GM18498 (cell line): ENCODE results near the gene AATK.

Experiments
- ATAC-seq: cut with Tn5 transposase; IDR thresholded peaks from one replicate; pipeline ENCODE4 v1.9.1; 2021; ENCODE audit warnings: mild to moderate bottlenecking, moderate library complexity; ENCODE audit not compliant: unreplicated experiment

AATK gene

GRCh38 chr17:81131486-81132196 lies 34.4 kb downstream of the AATK start:
- ATAC-seq = no peak

DNA sequence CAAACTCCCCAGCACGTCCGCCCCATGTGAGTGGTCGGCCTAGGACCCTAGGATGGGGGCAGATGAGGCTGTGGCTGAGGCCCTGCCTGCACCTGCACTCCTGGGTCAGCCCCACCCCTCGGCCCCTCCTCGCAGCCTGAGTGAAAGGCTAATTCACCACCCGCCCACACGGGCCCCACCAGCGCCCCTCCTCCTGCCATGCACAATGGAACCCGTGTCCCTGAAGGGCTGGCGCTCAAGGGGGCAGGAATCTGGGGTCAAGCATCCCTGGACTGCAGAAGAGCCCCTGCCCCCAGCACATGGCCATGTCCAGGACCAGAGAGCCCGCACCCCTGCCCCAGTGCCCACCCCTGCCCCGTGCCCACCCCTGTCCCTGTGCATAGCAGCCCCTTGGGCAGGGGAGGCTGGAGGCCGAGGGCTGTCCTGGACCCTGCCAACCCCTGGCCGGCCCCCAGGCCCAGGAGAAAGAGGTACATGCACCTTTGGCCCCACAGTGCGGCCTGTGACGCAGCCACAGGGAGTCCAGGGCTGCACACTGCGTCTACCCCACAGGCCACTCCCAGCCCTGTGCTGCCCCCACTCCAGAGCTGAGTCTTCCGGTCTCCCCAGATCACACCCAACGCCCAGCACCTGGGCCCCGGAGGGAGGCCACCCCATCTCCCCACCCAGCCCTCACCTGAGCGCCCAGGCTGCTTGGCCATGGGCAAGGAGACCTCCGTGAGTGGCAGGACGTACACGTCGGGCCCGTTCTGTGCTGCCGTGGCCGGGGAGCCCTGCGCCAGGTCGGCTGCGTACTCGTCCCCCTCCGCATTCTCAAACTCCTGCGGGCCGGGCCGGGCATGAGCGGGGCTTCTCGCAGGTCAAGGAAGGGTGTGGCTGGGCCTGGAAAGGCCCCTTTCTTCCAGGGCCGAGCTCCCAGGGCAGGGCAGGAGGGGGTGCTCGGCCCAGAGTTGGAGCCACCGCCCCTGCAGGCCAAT lies 35.3 kb downstream of the AATK start:
- no peak for ATAC-seq

DNA sequence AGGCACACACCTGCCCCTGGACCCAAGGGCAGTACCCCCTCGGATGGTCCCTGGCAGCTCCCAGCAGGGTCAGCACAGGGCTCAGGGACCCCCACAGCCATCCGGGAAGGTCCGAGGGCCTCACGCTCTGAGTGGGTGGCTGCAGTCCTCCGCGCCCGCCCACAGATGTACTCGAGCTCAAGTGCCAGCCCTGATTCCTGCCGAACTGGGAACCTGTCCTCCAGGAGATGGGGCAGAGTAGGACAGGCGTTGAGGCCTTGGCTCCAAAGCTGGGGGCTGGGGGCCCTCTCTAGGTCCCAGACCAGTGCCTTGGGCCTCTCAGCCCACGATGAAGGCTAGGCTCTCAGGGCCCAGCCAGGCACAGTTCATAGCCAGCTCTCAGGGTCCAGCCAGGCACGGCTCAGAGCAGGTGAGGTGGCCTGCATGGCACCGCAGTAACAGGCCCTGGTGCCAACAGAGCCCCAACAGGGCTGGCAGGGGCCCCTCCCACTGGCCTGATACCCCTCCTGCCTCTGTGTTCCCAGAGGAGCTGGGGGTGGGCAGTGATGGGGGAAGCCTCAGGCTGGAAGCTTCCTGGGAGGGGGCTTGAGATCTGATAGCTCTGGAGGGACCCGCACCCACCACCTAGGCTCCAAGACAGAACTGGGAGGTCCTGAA lies 36.2 kb downstream of the AATK start:
- no peak for ATAC-seq

DNA sequence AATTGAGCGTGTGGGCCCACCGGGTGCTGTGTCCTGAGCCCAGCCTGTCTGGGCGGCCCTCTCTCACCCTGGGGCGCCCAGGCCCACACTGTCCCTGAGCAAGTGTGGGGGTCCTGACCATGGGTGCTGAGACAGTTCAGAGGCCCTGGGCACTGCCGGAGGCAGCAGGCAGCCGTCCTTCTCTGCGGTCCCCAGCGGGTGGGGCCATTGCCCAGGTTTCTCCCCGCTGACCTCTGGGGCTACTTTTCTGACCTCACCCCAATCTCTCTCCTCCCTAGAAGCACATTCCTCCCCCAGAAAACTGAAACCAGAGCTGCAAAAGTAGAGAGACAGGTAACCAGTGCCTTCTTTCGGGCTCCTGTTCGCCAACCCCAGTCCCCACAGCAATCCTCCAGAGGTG lies 36.7 kb downstream of the AATK start:
- ATAC-seq = no peak

- no peak for ATAC-seq
Measured at GRCh38 chr17:81128774-81129173, 37.2 kb downstream of the AATK start.

DNA sequence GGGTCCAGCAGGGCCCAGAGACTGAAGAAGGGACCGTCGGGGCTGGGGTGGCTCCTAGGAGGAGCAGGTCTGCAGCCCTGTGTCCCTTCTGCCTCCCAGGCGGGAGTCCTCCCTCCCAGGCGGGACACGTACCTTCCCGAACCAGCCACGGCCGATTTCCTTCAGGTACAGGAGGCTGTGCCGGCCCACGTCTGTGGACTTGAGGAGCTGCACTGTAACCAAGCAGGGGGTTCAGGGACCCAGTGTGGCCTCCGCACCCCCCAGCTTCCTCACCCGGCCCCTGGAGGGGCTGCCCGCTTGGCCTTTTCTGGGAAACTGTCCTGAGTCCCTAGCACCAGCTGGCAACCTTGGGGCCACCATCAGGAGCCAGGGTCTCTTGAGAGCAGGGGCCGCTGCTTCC lies 37.7 kb downstream of the AATK start:
- ATAC-seq = no peak

DNA sequence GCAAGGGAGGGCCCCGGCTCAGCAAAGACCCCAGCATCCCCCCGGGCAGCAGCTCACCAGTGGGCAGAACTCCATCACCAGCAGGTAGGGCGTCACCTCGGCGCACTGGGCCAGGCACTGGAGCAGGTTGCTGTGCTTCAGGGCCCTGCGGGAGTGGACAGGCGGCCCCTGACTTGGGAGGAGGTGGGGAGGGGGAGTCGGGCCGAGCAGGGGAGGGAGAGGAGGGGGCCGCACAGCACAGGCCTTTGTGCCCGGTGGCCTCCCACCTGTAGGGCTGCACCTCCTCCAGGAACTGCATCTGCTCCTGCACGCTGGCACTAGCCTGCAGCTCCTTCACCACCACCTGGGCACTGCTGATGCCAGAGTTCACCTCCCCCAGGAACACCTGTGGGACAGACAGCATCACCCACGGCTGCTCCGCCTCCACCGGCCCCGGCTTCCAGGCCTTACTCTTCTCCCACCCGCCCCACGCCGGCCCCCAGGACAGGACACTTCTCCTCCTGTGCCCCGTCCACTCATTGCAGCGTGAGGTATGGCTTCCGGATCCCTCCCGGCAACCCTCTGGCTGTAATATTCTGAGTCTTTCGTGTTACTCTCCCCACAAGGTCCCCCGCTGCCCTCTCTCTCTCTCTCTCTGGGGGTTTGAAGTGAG lies 38.4 kb downstream of the AATK start:
- ATAC-seq = no peak

GRCh38 chr17:81127133-81127455 lies 38.9 kb downstream of the AATK start:
- no peak for ATAC-seq

DNA sequence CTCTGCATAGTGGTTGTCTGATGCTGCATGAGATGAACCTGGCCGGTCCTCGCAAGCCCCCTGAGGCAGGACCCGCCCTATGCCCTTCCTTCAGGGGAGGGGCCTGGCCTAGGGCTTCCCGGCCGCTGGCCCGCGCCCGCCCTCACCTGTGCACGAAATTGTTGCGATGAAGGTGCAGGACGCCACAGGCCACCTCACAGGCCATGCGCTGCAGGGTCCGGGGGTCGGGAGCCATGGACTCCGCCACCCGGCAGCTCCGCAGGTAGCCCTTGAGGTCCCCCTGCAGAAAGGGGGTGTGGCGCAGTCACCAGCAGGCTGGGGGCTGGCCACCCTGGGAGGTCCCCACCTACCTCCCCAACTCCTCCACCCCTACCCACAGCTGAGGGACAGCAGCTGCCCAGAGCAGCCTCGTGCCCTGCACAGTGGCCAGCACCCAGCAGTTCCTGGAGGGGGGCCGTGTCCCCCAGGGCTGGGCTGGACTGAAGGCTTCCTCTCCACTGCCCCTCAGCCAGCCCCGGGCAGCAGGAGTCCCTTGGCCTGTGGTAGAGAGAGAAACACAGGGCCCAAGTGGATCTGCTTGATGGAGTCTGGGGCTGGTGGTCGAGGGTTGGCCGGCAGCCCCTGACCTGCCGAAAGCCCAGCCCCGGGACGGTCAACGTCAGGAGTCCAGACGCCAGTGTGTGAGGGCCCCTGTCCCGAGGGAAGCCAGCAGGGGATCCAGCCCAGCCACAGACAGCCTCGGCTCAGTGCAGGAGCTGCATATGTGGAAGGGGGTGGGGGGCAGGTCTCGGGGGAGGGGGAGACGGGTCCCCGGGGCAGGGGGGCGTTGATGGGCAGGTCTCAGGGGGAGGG lies 39.5 kb downstream of the AATK start:
- no peak for ATAC-seq

DNA sequence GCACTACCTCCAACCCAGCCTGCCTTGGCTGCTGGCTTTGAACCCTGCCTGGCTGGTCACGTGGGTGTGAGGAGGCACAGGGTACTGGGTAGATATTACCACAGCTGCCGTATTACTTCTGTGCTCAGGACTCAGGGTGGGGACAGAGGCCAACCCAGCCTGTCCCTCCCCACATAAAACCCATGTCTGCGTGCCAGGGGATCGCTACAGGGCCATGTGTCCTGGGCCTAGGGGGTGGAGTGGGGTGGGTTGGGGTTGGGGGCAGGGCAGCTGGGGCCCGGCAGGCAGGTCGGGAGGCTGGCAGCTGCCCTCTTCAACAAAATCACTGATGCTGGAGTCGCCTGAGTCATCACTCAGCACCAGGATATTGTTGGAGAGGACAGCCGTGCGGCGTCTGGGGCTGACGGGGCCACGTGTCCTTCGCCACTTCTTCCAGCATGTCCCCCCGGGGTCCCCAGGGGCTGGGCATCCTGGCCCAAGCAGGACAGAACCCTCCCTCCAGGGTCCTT lies 40.4 kb downstream of the AATK start:
- ATAC-seq = no peak

DNA sequence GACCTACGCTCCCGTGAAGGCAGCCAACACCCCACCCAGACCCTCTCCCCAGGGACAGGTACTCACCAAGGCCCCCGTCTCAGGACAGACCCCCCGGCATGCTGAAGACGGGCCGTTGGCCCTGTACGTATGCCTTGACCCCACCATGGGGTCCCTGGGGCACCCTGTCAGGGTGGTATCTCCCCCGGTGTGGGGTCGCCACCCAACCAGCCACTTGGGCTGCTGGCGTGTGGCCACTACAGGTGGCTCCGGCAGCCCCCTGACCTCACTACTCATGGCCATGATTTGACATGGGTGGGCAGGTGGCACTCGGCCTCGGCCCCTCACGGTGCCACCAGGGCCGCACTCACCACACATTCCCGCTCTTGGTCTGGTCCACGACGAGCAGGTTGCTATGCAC lies 41.6 kb downstream of the AATK start:
- ATAC-seq = no peak

DNA sequence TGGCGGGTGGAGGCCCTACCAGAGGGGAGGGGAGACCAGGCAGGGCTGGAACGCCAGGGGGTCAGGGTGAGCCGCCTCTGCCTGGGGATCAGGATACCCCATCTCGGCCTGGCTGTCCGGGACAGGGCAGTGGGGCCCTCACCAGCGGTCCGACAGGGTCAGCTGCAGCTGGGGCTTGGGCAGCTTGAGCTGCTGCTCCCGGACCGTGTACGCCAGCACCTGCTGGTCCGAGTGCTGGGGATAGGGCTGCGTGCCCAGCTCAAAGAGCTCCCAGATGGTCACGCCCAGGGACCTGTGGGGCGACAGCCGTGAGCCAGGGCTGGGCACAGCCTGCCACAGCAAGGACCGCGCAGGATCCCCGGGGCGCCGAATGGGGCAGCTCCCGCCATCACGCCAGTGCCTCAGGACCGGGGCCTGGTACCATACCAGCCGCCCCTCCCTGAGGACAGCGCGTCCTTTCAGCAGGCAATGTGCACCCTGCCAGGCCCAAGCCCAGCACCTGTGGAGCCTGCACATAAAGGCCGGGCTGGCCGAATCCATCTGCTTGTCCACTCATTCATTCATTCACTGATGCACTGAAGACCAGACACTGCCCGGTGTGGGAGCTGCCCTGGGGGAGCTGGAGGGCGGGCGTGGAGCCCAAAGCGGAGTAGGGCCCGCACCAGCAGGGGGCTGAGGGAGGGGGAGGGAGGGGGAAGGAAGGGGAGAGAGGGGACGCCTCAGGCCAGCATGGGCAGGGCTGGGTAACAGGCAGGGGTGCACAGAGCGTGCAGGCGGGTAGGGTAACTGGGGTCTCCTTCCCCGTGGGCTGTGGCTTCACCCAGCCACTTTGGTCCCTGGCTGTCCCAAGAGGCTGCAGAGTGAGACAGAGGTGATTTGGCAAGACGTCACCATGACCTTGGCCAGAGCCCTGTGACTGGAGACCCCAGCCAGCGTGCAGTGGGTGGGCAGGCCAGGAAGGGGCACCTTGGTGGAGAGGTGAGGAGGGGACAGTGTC lies 42.7 kb downstream of the AATK start:
- ATAC-seq = no peak

GRCh38 chr17:81121841-81122733 lies 43.9 kb downstream of the AATK start:
- ATAC-seq = no peak

DNA sequence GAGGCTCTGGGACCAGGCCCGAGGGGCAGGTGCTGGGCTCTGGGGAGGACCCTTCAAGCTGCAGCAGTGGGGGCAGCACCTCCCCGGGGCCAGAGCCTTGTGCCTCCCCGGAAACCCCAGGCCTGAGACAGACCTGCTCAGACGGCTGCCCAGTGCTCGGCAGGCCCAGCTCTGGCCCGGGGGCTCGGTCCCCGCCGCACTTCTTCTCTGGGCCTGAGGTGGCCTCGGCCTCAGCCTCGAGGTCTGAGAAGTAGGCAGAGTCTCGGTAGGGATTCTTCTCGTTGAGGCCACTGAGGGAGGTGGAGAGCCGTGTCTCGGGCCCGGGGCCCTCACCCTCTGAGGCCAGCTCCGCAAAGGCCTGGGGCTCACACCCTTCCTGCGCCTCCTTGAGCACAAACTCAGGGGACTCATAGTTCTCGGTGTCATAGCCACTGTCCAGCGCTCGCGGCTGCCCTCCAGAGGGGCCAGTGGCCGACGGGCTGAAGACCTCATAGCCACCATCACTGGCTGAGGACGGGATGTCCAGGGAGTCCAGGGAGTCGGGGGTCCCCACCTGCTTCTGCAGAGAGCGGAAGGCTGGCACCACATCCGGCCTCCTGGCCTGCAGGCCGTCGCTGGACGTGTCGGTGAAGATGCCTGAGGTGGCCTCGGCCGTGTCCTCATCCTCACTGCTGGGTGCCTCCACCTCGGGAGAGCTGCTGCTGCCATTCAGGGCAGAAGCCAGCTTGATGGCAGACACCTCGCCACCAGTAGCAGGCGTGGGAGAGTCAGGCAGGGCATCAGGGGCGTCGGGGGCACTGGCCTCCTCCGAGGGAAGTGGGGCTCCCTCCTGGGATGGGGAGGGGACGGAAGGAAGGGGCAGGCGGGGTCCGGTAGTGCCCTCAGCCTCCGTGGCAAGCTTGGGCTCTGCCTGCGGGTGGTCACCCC lies 45.1 kb downstream of the AATK start:
- ATAC-seq = no peak

DNA sequence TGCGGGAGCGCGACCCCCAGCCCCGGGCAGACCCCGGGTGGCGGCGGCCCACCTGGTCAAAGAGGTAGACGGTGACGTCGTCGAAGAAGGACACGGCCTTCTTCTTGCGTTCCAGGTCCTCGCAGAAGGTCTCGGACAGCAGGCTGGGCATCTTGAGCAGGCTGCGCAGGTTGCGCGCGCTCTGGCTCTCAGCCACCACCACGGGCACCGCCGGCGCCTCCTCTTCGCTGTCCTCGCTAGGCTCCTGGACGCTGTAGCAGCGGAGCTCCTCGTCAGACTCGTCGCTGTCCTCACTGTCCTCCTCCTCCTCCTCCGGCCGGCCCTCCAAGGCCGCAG lies 45.9 kb downstream of the AATK start:
- ATAC-seq = no peak

DNA sequence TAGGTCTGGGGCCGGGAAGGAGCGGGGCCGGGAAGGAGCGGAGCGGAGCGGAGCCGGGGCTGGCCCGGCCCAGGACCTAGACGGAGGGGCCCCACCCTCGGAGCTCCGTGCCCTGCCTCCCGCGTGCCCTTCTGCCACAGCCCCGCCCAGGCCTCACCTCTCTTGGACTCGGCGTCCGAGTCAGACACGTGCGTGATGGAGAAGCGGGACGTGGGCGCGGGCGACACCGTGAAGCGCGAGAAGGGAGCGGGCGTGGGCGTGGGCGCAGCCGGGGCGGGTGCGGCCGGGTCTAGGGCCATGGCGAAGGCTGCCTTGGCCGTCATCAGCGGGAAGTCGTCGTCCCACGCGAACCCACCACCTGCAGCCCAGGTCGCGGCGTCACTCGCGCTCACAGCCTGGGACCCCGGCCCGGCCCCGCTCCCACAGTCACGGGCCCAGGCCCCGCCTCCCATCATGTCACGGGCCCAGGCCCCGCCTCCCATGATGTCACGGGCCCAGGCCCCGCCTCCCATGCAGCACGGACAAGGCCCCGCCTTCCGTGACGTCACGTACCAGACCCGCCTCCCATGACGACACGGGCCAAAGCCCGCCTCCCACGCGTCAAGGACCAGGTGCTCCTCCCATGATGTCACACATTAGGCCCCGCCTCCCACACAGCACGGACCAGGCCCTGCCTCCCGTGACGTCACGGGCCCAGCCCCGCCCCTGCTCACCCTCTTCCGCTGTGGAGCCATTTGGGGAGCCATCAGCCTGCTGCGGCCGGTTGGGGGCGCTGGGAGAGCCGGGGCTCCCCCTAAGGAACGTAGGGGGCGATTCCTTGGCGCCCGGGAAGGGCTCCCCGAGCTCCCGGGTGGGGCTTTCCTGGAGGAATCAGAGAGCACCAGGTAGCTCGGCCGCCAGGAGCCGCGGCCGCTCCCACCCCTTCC lies 46.5 kb downstream of the AATK start:
- no peak for ATAC-seq
